Chondrocyte (in vitro differentiated cells): ENCODE results near the gene RFXANK. TPM values are rescaled to one million over a fixed set of nuclear protein-coding genes. Genes with fewer than 3 reads are reported as not detected.

Source experiments
- DNase-seq: peaks from one replicate; pipeline ENCODE4 v3.0.0; 2021; ENCODE audit warnings: mixed read lengths, low spot score
- H3K27ac Mint-ChIP-seq: one replicate; pipeline ENCODE4 v1.8.0; 2021; ENCODE audit warnings: mild to moderate bottlenecking, moderate library complexity, mixed read lengths; ENCODE audit not compliant: unreplicated experiment
- H3K27me3 Mint-ChIP-seq: 2 replicates; pipeline ENCODE4 v1.8.0; 2021; ENCODE audit warnings: low read depth, mixed read lengths
- H3K36me3 Mint-ChIP-seq: 2 replicates; pipeline ENCODE4 v1.8.0; 2021; ENCODE audit warnings: low read depth, mixed read lengths
- H3K4me1 Mint-ChIP-seq: 2 replicates; pipeline ENCODE4 v1.8.0; 2021; ENCODE audit warnings: low read depth, mild to moderate bottlenecking, mixed read lengths
- H3K4me3 Mint-ChIP-seq: one replicate; pipeline ENCODE4 v1.8.0; 2021; ENCODE audit warnings: mild to moderate bottlenecking, moderate library complexity, mixed read lengths; ENCODE audit not compliant: unreplicated experiment
- H3K9me3 Mint-ChIP-seq: 2 replicates; pipeline ENCODE4 v1.8.0; 2021; ENCODE audit warnings: low read depth, mixed read lengths
- total RNA-seq: library from RNA; stranded (reverse); gene quantifications from 3 replicates; pipeline ENCODE4 v1.2.1, GENCODE V29; 2021
- TF ChIP-seq, protein P1 (sequence below): fragments of 200-600 bp; sonication (generic); IDR thresholded peaks from 2 replicates; pipeline ENCODE4 v1.5.0; 2021; ENCODE audit warnings: antibody characterized with exemption, mild to moderate bottlenecking, moderate library complexity

RFXANK gene
- total RNA-seq, 1 donor from 2014 or later, result 68.9 TPM

DNA sequence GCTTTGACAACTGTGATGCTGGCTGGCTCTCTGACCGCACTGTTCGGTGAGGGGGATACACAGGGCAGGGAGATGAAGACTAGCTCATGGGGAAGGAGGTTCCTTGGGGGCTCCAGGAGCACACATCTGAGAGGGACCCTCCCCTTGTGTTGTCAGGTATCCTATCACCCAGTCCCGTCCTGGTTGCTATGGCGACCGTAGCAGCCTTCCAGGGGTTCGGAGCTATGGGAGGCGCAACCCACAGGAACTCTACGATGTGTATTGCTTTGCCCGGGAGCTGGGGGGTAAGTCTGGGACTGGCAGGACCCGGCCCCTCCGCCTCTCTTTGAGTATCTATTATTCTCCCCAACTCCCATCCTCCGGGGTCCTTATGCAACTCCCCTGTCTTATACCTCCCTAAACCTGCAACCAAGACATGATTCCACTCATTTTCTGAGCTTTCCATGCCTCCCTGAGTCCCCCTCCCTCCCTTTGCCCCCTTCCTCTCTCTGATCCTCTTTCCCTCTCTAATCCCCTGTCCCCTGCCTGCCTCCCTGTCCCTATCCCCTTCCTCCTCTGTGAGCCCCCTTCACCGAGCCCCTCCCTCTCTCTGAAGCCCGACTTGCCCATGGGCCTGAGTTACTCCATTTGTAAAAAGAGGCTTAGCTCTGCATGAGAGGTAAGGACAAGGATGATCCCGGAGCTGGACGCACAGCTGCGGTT is 32.2 kb downstream of the RFXANK start:
- Mint-ChIP-seq H3K27me3 (peaks cover 32% of the 10 kb centered on the region), H3K27ac (no peak overlapping the region), H3K36me3 (no peaks in the 10 kb centered on the region), H3K4me1 (peaks cover 2% of the 10 kb centered on the region), H3K9me3 (no peaks in the 10 kb centered on the region), H3K4me3 (peak overlapping the region; percentile 31)
- TF ChIP-seq, protein P1, sequence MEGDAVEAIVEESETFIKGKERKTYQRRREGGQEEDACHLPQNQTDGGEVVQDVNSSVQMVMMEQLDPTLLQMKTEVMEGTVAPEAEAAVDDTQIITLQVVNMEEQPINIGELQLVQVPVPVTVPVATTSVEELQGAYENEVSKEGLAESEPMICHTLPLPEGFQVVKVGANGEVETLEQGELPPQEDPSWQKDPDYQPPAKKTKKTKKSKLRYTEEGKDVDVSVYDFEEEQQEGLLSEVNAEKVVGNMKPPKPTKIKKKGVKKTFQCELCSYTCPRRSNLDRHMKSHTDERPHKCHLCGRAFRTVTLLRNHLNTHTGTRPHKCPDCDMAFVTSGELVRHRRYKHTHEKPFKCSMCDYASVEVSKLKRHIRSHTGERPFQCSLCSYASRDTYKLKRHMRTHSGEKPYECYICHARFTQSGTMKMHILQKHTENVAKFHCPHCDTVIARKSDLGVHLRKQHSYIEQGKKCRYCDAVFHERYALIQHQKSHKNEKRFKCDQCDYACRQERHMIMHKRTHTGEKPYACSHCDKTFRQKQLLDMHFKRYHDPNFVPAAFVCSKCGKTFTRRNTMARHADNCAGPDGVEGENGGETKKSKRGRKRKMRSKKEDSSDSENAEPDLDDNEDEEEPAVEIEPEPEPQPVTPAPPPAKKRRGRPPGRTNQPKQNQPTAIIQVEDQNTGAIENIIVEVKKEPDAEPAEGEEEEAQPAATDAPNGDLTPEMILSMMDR, result no peak
- DNase-seq, result no peak

DNA sequence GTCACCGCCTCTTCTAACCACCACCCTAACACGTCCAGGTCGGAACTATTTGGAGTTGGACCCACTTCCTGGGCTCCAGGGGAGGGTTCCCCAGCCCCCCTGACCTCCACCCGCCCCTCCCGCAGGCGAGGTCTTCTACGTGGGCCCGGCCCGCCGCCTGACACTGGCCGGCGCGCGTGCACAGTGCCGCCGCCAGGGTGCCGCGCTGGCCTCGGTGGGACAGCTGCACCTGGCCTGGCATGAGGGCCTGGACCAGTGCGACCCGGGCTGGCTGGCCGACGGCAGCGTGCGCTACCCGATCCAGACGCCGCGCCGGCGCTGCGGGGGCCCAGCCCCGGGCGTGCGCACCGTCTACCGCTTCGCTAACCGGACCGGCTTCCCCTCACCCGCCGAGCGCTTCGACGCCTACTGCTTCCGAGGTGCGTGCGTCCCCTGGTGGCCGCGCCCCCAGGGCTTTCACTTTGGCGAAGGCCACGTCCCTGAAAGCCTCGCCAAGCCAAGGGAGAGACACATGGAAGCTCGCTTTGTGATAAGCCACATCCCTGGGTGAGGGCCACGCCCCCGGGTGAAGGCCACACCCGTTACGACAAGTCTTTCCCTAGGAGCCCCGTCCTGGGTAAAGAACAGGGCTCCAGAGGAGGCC is 32.9 kb downstream of the RFXANK start:
- H3K9me3 Mint-ChIP-seq, result no peaks in the 10 kb centered on the region
- DNase-seq, result no peak
- no peaks in the 10 kb centered on the region for H3K36me3 Mint-ChIP-seq
- peak overlapping the region; percentile 41 for H3K4me3 Mint-ChIP-seq
- H3K27me3 Mint-ChIP-seq, result peaks cover 32% of the 10 kb centered on the region
- no peak overlapping the region for H3K27ac Mint-ChIP-seq
- TF ChIP-seq, protein P1, result peak; percentile 77
- peaks cover 2% of the 10 kb centered on the region for H3K4me1 Mint-ChIP-seq

DNA sequence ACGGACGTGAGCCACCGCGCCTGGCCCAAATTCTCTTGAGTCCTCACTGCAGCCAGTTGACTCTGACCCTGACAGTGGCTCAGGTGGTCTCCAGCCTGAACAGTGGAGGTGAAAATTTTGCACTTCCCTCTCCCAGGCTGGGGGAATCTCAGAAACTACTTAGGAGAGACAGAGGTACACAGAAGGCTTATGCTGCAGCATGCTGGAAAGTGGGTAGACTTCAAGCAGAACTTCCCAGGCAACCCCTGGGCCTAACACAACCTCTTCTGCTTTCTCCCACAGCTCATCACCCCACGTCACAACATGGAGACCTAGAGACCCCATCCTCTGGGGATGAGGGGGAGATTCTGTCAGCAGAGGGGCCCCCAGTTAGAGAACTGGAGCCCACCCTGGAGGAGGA is 34.1 kb downstream of the RFXANK start:
- H3K4me3 Mint-ChIP-seq, result no peak overlapping the region
- no peak for DNase-seq
- H3K9me3 Mint-ChIP-seq, result no peaks in the 10 kb centered on the region
- H3K4me1 Mint-ChIP-seq, result peaks cover 2% of the 10 kb centered on the region
- H3K36me3 Mint-ChIP-seq, result no peaks in the 10 kb centered on the region
- H3K27ac Mint-ChIP-seq, result no peak overlapping the region
- peaks cover 34% of the 10 kb centered on the region for H3K27me3 Mint-ChIP-seq
- TF ChIP-seq, protein P1, result no peak

DNA sequence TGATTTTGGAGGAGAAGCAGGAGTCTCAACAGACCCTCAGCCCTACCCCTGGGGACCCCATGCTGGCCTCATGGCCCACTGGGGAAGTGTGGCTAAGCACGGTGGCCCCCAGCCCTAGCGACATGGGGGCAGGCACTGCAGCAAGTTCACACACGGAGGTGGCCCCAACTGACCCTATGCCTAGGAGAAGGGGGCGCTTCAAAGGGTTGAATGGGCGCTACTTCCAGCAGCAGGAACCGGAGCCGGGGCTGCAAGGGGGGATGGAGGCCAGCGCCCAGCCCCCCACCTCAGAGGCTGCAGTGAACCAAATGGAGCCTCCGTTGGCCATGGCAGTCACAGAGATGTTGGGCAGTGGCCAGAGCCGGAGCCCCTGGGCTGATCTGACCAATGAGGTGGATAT is 34.6 kb downstream of the RFXANK start:
- Mint-ChIP-seq H3K27ac (no peak overlapping the region), H3K36me3 (no peaks in the 10 kb centered on the region), H3K4me1 (peaks cover 2% of the 10 kb centered on the region), H3K27me3 (peaks cover 34% of the 10 kb centered on the region), H3K9me3 (no peaks in the 10 kb centered on the region), H3K4me3 (no peak overlapping the region)
- DNase-seq, result no peak
- TF ChIP-seq, protein P1, result no peak

DNA sequence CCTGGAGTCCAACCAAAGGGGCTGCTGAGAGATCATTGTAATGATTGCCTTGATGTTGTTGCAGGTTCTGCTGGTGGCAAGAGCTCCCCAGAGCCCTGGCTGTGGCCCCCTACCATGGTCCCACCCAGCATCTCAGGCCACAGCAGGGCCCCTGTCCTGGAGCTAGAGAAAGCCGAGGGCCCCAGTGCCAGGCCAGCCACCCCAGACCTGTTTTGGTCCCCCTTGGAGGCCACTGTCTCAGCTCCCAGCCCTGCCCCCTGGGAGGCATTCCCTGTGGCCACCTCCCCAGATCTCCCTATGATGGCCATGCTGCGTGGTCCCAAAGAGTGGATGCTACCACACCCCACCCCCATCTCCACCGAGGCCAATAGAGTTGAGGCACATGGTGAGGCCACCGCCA is 35.2 kb downstream of the RFXANK start:
- TF ChIP-seq, protein P1, result no peak
- no peak for DNase-seq
- H3K4me1 Mint-ChIP-seq, result peaks cover 2% of the 10 kb centered on the region

More for the DNA sequence above, 35.2 kb downstream of the RFXANK start:
- H3K27me3 Mint-ChIP-seq, result peaks cover 35% of the 10 kb centered on the region
- H3K36me3 Mint-ChIP-seq, result no peaks in the 10 kb centered on the region
- H3K27ac Mint-ChIP-seq, result no peak overlapping the region
- no peaks in the 10 kb centered on the region for H3K9me3 Mint-ChIP-seq
- no peak overlapping the region for H3K4me3 Mint-ChIP-seq
